Melanocyte of skin (primary cell): ENCODE measurements around the gene RNU4-1. TPM values are rescaled to one million over a fixed set of nuclear protein-coding genes. Genes with fewer than 3 reads are reported as not detected.

ENCODE experiments used
- small RNA-seq, 2 donors: library from RNA; depleted of rRNA; stranded (forward); fragments of <200 nt; gene quantifications; one replicate each; pipeline ENCODE3, GENCODE V24; 2012
- total RNA-seq, 2 donors: library from RNA; depleted of rRNA; stranded (reverse); fragments of >200 nt; gene quantifications; 2 replicates each; pipeline ENCODE4 v1.2.3, GENCODE V29; 2012

RNU4-1 gene
- total RNA-seq = under 1 TPM; under 0.01 TPM

GRCh38 chr12:120292661-120293531 is at the start of gene RNU4-1:
Gene RNU4-1 (minus strand): TSS chr12:120293237.

GRCh38 chr12:120327593-120327992 is 34.6 kb upstream of the RNU4-1 start, which contains the start of gene PLA2G1B:
Gene PLA2G1B (minus strand): TSS chr12:120327779. CDS start chr12:120327753, 26 bp downstream.

GRCh38 chr12:120301962-120302815 is 9.2 kb upstream of the RNU4-1 start, which contains the start of gene SIRT4:
Gene SIRT4 (plus strand): TSS chr12:120302321. CDS start chr12:120303562, 1,241 bp downstream.

GRCh38 chr12:120265473-120266179 is 27.4 kb downstream of the RNU4-1 start, which contains the start of gene PXN:
Gene PXN (minus strand): TSS chr12:120265730. CDS start chr12:120265629, 101 bp downstream.

Small RNA genes within 50 kb of the gene (small RNA-seq; reads per million reads assigned to genes)
- 92.1 to 150 reads per million in 2 donors for gene RNU4-1
- gene RNU4-2 = 227 to 324 reads per million in 2 donors
- gene RNU6-1088P = 0 reads per million in 2 donors

Other genes starting within 250 kb of the RNU4-1 start
- 10 to 100 TPM; 19.3 to 28.0 TPM for gene RAB35, start 176.5 kb downstream of the RNU4-1 start, total RNA-seq
- gene GCN1, start 98.5 kb downstream of the RNU4-1 start, total RNA-seq = 100 to 1,000 TPM in 1 of 2 donors, 10 to 100 TPM in 1; 92.2 to 135 TPM
- gene RPLP0, start 92.1 kb downstream of the RNU4-1 start, total RNA-seq = 1,000 to 10,000 TPM in 1 of 2 donors, 100 to 1,000 TPM in 1; 976 to 1,547 TPM
- gene PXN, start 27.5 kb downstream of the RNU4-1 start, total RNA-seq = 10 to 100 TPM; 33.7 to 38.0 TPM
- gene RNU4-2, start 1.3 kb downstream of the RNU4-1 start, total RNA-seq = under 1 TPM; under 0.01 TPM
- 1 to 10 TPM in 1 of 2 donors, under 1 TPM in 1; 0.67 to 1.4 TPM for gene SIRT4, start 9.1 kb upstream of the RNU4-1 start, total RNA-seq
- not detected for gene PLA2G1B, start 34.5 kb upstream of the RNU4-1 start, total RNA-seq
- under 1 TPM in 1 of 2 donors, not detected in 1; under 0.01 TPM for gene MSI1, start 75.9 kb upstream of the RNU4-1 start, total RNA-seq
- 100 to 1,000 TPM; 306 to 311 TPM for gene COX6A1, start 144.9 kb upstream of the RNU4-1 start, total RNA-seq
- gene TRIAP1, start 153.1 kb upstream of the RNU4-1 start, total RNA-seq = 10 to 100 TPM; 16.5 to 19.3 TPM
- gene GATC, start 153.2 kb upstream of the RNU4-1 start, total RNA-seq = 10 to 100 TPM; 14.1 to 15.0 TPM
- gene SRSF9, start 176.5 kb upstream of the RNU4-1 start, total RNA-seq = 100 to 1,000 TPM in 1 of 2 donors, 10 to 100 TPM in 1; 76.4 to 152 TPM
- gene DYNLL1, start 202.9 kb upstream of the RNU4-1 start, total RNA-seq = 100 to 1,000 TPM; 211 to 343 TPM
- gene COQ5, start 235.9 kb upstream of the RNU4-1 start, total RNA-seq = 10 to 100 TPM; 15.8 to 18.3 TPM
- gene RNF10, start 241.1 kb upstream of the RNU4-1 start, total RNA-seq = 10 to 100 TPM; 56.4 to 84.3 TPM